ENCODE measurements around the gene ELL.

Gene ELL

DNA sequence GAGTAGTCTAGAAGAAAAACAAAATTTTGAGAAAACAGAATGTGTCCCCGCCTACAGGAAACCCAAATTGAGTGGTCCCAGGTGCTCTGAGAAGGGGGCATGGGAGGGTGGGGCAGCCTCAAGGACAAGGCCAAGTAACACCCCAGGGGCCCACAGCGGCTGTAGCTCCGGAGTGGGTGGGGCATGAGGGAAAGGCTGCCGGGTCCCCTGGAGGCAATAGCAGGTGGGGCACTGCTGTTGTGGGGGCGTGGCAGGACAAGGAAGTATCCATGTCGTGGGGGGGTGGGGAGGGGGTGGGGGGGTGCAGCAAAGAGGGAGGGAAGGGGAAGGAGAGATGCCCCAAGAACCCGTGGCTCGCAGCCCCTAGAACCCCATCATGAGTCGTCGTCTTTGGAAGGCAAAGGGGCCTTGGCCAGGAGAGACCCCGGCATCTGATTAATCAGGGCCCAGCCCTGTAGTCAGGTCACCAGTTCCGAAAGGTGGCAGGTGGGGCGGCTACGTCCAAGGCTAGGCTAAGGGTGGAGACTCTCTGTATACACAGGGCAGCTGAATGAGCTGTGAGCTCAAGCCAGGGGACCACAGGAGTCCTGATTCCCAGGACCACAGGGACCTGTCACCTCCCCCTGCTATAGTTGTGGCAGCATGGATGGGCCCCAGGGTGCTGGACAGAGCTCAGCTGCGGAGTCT is 76.5 kb downstream of the ELL start:
- DNase-seq (ENCODE audit: low read depth) = no peak

- no peak for DNase-seq (ENCODE audit: low read depth)
These were observed 77.4 kb downstream of the ELL start for GRCh38 chr19:18444513-18444912.

DNA sequence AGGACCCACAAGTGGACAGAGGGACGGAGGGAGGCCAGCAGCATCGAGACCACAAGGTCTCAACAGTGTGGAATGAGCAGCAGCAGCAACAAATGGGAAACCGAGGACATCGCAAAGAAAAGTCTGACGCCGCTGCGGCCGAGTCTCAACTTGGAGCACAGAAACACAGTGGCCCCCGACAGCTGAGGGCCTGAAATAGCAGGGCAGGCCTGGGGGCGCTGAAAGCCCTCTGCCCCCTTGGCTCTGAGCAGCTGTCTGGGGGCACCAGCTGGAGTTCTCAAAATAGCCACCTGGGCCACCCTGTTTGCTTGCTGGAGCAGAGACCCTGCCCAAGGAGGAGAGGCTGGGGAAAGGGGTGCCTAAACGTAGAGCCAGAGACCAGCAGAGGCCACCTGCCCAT is 78.0 kb downstream of the ELL start:
- no peak for DNase-seq (ENCODE audit: low read depth)

GRCh38 chr19:18443406-18443805 is 78.5 kb downstream of the ELL start:
- no peak for DNase-seq (ENCODE audit: low read depth)

GRCh38 chr19:18442941-18443340 is 78.9 kb downstream of the ELL start:
- DNase-seq (ENCODE audit: low read depth) = no peak

DNA sequence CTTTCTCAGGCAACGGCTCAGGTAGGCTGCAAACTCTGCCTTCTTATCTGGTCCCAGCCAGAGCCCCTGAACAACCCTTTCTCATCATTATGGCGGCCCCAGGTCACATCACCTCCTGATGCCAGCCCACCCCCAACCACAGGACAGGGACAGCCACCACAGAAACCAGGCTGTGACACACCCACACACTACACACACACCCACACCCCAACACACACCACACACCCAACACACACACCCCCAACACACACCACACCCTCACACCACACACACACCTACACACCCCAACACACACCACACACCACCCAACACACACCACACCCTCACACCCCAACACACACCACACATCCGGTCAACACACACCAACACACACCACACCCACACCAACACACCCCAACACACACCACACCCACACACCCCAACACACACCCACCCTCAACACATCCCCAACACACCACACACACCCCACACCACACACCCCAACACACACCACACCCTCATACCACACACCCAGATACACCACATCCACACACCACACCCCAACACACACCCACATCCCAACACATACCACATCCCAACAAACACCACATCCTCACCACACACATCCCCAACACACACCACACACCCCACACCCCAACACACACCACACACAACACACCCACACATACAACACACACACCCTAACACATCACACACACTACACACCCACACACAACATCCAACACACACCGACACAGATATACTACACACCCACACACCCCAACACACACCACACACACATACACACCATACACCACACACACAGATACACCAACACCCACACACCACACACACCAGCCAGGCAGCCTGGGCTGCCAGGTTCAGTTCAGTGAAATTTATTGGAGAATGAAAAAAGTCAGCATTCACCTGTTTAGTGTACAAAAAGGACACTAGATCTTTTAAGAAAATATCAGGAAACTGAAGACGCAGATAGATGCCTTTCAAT is 79.8 kb downstream of the ELL start:
- DNase-seq (ENCODE audit: low read depth) = no peak

DNA sequence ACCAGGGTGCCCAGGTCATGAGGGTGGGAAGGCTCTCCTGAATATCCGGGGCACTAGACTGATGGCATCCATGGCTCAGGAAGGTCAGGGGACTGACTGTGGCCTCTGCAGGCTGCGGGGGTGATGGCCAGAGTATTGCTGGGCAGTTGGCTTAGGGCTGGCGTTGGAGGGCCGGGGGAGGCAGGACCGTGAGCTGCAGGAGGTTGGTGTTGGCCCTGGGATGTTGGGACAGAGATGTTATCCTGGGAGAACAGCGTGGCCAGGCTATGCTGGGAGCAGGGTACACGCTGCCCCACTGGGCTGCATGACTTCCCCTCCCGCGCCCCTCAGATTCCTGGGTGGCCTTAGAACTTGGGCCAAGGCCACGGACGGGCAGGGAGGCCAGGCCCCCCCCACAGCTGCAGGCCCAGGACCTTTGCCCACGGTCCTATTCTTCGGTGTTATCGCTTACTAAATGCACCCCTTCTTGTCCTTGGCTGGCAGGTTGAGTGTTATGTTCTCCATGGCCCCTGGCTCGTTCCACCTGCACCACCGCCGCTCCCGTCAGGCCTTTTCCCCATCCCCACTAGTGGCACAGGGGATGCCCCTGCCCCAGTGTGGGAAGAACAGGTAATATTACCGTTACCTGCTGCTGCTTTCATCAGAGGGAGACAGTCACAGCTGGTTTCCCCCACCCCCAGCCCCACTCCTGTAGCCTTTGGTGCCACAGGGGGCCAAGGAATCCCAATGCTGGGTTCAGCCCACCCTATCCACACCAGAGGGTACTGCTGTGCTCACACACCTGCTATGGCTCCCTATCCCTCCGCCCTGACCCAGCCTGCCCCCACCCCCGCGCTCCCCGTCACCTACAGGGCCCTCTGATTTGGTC is 80.7 kb downstream of the ELL start:
- no peak for DNase-seq (ENCODE audit: low read depth)

GRCh38 chr19:18440415-18440877 is 81.4 kb downstream of the ELL start:
- DNase-seq (ENCODE audit: low read depth) = no peak

DNA sequence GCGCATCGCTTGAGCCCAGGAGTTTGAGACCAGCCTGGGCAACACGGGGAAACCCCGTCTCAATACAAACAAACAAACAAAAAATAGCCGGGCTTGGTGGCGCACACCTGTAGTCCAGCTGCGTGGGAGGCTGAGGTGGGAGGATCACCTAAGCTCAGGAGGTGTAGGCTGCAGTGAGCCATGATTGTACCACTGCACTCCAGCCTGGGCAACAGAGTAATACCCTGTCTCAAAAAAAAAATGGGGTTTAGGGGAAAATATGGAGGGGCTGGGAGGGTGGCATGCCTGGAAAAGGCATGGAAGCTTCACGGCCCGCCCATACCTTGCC is 82.0 kb downstream of the ELL start:
- DNase-seq (ENCODE audit: low read depth) = no peak

DNA sequence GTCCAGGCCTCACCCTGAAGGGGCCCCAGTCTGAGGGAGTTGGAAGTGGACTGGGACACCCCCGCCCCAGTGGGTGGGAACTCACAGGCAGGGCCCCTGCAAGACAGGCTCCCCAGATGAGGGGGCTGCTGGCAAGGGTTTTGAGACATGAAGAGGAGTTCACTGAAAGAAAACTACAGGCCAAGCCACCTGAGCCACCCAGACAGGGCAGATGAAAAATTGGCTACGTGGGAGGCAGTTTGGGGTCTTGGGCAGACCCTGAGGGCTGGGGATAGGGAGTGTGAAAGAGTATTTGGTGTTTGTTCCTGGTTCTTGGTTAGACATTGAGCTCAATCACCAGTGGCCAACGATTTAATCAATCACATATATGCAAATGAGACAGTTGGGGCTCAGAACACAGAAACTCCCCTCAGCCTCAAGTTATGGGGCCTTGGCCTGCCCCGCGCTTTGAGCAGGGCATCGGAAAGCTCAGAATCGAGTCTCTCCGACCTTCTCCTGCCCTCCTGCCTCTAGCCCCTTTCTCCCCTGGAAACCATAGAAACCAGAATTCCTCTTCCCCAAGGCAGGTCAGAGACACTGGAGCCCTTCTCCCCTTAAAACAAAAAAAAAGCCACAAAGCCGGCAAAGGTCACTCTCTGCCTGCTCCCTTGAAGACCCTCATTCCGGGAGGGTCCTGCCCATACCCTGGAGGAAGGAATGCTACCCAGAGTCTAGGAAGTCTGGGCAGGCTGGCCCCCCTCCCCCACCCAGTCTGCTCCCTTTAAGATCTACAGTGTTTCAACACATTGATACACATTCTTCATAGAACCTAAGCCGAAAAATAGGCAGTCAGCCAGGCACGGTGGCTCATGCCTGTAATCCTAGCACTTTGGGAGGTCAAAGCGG is 82.6 kb downstream of the ELL start:
- DNase-seq (ENCODE audit: low read depth) = no peak

- no peak for DNase-seq (ENCODE audit: low read depth)
These were observed 83.4 kb downstream of the ELL start for GRCh38 chr19:18438331-18439024.

DNA sequence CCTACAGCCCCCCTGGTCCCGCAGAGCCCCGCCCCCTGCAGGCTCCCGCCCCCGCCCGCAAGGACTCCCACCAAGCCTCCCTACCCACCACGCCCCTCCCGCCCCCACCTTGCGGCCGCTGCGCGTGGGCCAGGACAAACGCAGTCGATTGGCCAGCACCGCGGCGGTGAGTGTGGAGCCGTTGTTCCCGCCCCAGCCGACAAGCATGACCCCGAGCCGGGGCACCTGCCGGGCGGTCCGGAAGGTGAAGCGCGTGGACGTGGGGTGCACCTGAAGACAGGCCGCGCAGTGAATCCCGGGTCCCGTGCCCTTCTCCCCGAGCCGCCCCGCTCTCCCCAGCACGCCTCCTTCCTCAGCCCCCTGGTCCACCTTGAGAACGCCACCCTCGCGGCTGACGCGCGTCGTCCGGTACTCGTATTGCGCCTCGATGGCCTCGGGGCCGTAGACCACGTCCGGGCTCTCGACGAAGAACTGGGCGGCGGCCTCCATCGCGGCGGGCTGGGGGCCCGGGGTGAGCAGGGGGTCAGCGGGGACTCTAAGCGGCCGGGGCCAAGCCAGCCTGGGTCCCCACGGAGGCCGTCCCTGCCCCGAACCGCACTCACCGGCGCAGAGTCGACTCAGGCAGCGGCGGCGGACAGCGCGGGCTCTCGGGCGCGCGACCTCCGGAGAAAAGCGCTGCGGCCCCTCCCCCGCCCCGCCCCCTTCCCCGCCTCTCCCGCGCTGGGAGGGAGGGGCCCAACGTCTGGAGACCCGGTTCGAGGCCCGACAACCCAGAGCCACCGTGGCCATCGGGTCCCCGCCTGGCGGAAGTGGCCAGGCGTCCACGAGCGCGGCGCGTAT is 84.2 kb downstream of the ELL start, which contains the start of gene ISYNA1:
ISYNA1 (minus strand) TSS at position 643 of the 840 bp plus-strand sequence; CDS start at position 489, 154 bp downstream.
- DNase-seq (ENCODE audit: low read depth) = no peak

DNA sequence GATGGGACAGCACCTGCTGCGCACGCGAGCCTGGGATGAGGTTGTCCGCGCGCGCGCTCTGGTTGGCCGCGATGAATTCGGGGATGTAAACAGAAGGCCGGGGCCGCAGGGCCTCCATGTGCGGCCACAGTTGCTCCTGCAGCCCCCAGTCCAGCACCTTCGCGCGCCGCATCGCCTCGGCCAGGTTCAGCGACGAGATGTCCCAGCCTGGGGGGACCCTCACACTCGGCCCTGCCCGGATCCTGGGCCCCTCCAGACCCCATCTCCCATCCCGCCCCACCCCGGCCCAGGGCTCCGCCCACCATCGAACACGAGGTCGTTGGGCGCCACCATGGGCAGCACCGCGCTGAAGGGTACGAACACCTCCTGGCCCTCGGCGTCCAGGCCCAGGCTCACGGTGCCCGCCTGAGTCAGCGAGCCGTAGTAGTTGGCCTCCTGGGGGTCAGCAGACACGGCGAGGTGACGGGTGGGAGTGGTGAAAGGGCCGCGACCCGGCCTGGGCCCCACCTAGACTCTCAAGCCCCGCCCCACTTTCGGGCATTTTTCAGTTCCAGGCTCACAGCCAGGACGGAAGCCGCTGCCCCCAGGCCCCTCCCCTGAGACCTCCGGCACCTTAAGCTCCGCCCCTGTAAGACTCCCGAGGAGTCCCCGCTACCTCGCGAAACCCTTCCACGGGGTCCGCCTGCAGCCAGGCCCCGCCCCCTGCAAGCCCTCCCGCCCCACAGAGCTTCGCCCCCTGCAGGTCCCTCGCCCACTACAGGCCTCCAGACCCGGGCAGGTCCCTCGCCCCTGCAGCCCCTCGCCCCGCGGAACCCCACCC is 85.0 kb downstream of the ELL start:
- no peak for DNase-seq (ENCODE audit: low read depth)

DNA sequence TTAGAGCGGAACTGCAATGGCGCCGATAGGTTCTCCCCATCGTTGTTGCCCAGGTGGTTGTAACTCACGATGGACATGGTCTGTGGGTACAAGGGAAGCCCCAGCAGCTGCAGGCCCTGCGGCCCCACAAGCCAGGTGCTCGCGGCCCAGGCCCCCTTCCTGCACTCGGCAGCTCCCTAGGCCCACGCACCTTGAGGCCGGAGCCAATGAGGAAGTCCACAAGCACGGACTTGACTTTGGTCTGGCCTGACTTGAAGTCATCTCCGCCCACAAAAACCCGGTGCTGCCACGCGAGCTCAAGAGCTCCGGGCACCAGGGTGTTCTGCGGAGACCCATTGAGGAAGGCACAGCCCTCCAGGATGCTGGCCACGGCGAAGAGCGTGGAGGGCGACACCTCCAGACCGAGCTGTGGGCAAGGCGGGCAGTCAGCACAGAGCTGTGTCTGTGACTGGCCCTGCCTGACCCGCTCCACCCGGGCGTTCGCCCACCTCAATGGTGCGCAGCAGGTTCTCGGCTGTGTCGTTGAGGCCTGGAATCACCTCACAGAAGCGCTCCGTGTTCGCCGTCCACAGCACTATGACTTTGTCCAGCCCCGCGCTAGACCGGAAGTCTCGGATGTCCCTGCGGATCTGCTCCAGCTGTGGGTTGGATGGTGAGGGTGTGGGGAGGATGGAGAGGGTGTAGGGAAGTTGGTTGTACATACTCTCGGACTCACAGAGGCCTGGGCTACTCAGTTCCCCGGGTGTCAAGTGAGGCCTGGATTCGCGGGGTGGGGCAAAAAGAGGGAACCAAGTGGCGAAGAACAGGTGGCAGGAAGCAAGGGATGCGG is 85.8 kb downstream of the ELL start:
- DNase-seq (ENCODE audit: low read depth) = no peak

DNA sequence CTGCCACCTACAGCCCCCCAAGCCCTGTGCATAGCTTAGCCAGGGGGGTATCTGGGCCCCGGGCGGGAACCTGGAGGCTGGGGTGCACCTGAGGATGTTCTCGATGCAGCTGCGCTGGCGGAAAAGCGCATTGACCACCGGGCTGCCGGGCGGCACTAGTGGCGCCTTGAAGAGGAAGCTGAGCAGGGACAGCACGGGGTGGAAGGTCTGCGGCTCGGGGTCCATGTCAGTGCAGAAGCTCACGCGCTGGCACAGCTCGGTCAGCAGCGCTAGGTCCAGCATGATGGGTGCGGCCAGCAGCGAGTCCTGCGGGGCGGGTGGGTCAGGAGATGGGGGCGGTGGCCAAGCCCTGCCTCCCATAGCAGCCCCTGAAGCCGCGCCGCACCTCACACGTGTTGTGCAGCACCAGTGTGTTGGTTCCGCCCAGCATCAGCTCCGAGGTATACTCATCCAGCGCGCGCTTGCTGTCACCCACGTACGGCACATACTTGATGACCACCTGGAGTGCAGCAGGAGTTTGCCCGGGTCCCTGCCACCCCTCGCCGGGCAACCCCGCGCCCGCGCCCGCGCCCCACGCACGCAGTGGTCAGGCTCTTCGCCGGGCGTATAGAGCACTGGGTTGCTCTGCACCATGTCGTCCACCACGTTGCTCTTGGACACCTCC is 86.6 kb downstream of the ELL start:
- DNase-seq (ENCODE audit: low read depth) = no peak

DNA sequence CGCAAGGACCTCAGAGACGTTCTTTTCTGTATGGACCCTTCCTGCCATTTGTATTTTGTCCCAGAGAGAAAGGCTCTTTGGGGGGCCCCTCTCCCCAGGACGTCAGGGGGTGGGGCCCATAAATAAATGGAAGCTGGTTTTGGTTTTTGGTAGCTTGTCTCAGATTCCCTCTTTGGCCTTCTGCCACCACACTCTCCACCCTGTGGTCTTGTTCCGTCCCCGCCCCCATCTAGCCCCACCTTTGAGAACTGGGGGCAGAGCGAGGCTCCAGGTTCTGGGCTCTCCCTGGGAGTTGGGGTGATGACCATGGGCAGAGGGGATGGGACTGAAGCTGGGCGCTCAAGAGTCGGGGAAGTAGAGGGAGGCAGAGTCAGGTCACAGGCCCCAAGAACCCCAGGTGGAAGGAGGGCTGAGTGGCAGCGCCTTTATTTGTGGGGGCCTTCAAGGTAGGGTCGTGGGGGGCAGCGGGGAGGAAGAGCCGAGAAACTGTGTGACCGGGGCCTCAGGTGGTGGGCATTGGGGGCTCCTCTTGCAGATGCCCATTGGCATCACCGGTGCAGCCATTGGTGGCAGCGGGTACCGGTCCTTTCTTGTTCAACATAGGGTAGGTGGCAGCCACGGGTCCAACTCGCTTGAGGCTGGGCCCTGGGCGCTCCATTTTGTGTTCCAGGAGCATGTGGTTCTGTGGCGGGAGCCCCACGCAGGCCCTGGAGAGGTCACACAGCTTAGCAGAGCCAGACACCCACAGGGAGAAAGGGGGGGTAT is 87.3 kb downstream of the ELL start:
- no peak for DNase-seq (ENCODE audit: low read depth)

Data from HS-27A (cell line).